SKM-1 (cell line): ENCODE measurements around the gene UNKL.
A peak's percentile ranks its signal among the peaks of the same experiment; 100 is the strongest.

Experiments
- DNase-seq: peaks from one replicate; lab custom pipeline; 2025; ENCODE audit not compliant: unreplicated experiment; lab: John Stamatoyannopoulos, UW

The UNKL gene

GRCh38 chr16:1378804-1379303, 35.6 kb downstream of the UNKL start:
- DNase-seq = peak; percentile 22

GRCh38 chr16:1378087-1378803, 36.3 kb downstream of the UNKL start:
- DNase-seq = no peak

DNA sequence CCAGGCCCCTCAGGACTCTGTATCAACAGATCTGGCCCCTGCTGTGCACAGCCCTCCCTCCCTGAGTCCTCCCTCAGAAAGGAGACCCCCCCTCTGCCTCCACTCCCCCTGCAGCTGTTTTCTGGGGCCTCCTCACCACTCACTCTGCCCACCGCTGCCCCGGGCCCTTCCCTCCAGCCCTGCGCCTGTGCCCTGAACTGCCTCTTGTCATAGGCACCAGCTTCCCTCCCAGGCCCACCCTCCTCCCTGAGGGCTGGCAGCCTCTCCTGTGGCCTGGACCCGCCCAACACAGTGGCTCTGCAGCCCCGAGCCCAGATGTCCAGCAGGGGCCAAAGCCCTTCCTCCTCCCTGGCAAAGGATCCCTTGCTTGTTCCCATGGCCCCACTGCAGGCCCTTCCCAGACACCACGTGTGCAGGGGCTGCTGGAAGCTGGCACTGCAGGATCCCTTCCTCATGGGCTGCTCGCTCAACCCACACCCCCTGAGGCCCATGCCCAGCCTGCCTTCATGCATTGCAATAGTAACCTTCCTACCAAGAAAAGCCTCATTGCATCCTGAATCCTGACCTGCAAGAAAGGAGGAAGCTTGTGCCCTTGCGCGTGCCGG, 37.0 kb downstream of the UNKL start:
- no peak for DNase-seq

DNA sequence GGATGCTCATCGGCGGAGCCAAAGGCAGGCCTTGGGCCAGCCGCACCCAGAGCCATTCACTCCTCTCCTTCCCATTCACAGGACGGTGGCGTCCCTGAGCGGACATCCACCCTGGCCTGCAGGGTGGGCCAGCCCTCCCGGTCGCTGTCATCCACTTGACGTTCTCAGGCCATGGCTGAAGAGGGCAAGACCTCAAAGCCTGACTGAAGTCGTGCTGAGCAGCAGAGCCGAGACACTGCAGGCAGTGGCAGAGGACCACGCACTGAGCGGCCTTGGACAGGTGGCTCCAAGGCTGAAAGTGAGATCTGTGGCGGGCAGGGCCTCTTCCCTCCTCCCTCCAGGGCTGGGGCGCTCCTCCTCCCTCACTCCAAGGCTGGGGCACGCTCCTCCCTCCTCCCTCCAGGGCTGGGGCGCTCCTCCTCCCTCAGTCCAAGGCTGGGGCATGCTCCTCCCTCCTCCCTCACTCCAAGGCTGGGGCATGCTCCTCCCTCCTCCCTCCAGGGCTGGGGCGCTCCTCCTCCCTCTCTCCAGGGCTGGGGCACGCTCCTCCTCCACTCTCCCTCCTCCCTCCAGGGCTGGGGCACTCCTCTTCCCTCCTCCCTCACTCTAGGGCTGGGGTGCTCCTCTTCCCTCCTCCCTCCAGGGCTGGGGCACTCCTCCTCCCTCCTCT, 38.6 kb downstream of the UNKL start:
- no peak for DNase-seq

GRCh38 chr16:1375298-1375640, 39.2 kb downstream of the UNKL start:
- DNase-seq = no peak

GRCh38 chr16:1374418-1375297, 39.8 kb downstream of the UNKL start:
- DNase-seq = no peak

GRCh38 chr16:1372292-1372950, 42.1 kb downstream of the UNKL start:
- DNase-seq = no peak

GRCh38 chr16:1371054-1371978, 43.2 kb downstream of the UNKL start:
- DNase-seq = no peak

DNA sequence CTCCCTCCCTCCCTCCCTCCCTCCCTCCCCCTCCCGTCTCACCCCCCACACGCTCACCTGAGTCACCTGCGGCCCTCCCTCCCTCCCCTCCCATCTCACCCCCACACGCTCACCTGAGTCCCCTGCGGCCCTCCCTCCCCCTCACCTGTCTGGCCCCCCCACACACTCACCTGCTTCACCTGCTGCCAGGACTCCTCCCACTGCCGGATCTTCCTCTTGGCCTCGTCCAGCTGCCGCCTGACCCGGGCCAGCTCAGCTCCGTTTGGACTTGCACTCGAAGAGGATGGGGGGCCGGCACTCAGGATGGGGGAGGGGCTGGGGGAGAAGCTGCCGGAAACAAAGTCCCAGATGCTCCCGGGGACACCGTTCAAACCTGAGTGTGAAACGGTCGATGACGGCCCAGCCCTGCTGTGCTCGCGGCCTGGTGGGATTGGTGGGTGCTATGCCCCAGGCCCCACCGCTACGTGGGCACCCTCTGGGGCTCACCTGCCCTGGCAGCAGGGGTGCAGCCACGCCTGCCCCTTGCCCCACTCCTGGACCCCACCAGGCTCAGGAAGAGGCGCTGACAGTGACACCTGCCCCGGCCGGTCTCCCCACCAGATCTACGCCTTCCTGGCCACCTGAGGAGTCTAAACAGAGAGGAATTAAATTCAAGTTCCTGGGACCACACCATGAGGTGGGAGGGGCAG, 46.9 kb downstream of the UNKL start:
- DNase-seq = no peak

DNA sequence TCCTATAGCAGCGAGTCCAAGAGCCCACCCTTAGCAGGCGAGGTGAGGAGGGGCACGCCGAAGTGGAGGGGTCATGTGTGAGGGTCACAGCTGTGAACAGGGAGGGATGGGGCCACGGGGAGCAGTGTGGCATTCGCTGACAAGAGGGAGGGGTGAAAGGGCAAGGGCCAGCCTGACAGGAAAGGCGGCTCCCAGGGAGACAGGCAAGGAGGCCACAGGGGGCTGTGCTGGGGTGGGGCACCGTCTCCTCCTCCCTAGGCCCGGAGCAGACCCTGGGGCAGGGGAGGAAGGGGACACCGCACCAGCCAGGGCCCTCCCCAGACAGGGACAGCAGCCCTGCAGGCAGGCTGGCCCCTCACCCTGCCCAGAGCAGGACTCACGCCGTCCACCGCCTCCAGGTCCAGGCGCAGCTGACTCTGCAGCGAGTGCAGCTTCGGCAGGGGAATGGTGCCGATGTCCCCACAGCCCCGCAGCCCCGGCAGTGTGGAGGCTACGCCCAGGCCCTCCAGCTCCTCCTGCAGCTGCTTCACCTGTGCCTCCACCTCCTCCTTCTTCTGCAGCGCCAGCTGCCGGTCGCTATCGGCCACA, 47.7 kb downstream of the UNKL start:
- DNase-seq = no peak

GRCh38 chr16:1366060-1366711, 48.3 kb downstream of the UNKL start:
- no peak for DNase-seq

- DNase-seq = no peak
Measured at GRCh38 chr16:1364510-1364909, 50.0 kb downstream of the UNKL start.

DNA sequence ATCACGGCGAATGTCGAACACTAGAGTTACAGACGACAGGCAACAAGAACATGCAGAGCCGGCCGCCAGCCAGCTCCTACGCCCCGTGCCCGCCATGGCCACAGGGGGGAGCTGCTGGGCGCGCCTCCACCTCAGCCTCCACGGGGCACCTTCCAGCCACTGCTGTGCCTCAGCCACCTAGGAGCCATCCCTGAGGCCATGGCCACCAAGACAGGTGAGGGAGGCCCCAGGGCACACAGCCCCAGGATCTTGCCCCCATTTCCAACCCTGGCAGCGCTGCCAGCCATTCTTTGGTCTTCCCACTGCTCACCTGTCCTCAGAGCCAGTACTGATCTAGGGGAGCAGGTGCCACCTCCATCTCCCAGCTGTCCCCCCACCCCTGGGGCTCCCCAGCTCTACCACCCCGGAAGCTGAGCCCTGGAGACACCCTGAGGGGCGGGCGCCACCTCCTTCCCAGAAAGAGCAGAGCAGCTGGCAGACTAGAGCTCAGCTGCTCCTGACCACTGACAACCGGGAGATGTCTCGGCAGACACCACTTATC, 50.9 kb downstream of the UNKL start:
- DNase-seq = peak; percentile 7

DNA sequence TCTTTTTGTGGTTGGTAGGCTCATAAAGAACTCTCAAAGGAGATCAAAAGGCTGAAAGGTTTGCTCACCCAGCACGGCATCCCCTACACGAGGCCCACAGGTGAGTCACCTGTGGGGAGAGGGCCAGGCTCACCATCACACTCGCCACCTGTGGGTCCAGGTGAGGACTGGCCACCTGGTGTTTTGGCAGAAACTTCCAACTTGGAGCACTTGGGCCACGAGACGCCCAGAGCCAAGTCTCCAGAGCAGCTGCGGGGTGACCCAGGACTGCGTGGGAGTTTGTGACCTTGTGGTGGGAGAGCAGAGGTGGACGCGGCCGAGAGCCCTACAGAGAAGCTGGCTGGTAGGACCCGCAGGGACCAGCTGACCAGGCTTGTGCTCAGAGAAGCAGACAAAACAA, 51.7 kb downstream of the UNKL start:
- DNase-seq = no peak

- DNase-seq = no peak
Measured at GRCh38 chr16:1361685-1362360, 52.7 kb downstream of the UNKL start.

GRCh38 chr16:1357906-1358566, 56.5 kb downstream of the UNKL start:
- DNase-seq = no peak
